ENCODE data around the gene CACNA1S.
A peak's percentile ranks its signal among the peaks of the same experiment; 100 is the strongest.

CACNA1S gene

GRCh38 chr1:201112173-201112731, at the start of gene CACNA1S:
Gene CACNA1S (minus strand): TSS chr1:201112426. CDS start chr1:201112339, 87 bp downstream.
- peak; percentile 58 for DNase-seq

- no peak for DNase-seq
These were observed 45.7 kb upstream of the CACNA1S start for GRCh38 chr1:201157949-201158348.

GRCh38 chr1:201156819-201157218, 44.6 kb upstream of the CACNA1S start:
- no peak for DNase-seq

GRCh38 chr1:201156346-201156745, 44.1 kb upstream of the CACNA1S start:
- no peak for DNase-seq

GRCh38 chr1:201155354-201155753, 43.1 kb upstream of the CACNA1S start:
- no peak for DNase-seq

- peak; percentile 98 for DNase-seq
These were observed 42.4 kb upstream of the CACNA1S start, which contains the start of gene TMEM9 for GRCh38 chr1:201154389-201155165. Gene TMEM9 (minus strand): TSS chr1:201154474. CDS start chr1:201153923, 551 bp downstream.

GRCh38 chr1:201153474-201154388, 41.5 kb upstream of the CACNA1S start:
- DNase-seq, result no peak

- no peak for DNase-seq
These were observed 37.2 kb upstream of the CACNA1S start for GRCh38 chr1:201149400-201149799.

GRCh38 chr1:201147396-201148015, 35.3 kb upstream of the CACNA1S start:
- DNase-seq, result no peak

- DNase-seq, result no peak
These were observed 34.6 kb upstream of the CACNA1S start for GRCh38 chr1:201146626-201147390.

GRCh38 chr1:201145816-201146215, 33.6 kb upstream of the CACNA1S start:
- DNase-seq, result no peak

- DNase-seq, result no peak
These were observed 32.9 kb upstream of the CACNA1S start for GRCh38 chr1:201145132-201145531.

GRCh38 chr1:201144701-201145100, 32.5 kb upstream of the CACNA1S start:
- DNase-seq, result no peak

- DNase-seq, result no peak
These were observed 31.8 kb upstream of the CACNA1S start for GRCh38 chr1:201143726-201144635.

GRCh38 chr1:201142849-201143725, 30.9 kb upstream of the CACNA1S start:
- DNase-seq, result no peak

- DNase-seq, result no peak
These were observed 30.0 kb upstream of the CACNA1S start for GRCh38 chr1:201142011-201142848.

- no peak for DNase-seq
These were observed 29.2 kb upstream of the CACNA1S start for GRCh38 chr1:201141418-201141817.

- DNase-seq, result no peak
These were observed 28.7 kb upstream of the CACNA1S start for GRCh38 chr1:201140941-201141260.
